EL (cell line): ENCODE results near the gene KIZ.

Experiments used
- DNase-seq: peaks from one replicate; pipeline ENCODE4 v3.0.0-alpha.2; 2016

Gene KIZ

GRCh38 chr20:21179757-21180156 is 53.9 kb downstream of the KIZ start:
- DNase-seq, result peak; percentile 14

GRCh38 chr20:21180248-21180647 is 54.4 kb downstream of the KIZ start:
- DNase-seq, result no peak

- no peak for DNase-seq
Observed at GRCh38 chr20:21181028-21181427, 55.1 kb downstream of the KIZ start.

GRCh38 chr20:21182832-21183563 is 57.1 kb downstream of the KIZ start:
- peak; percentile 95 for DNase-seq

- DNase-seq, result peak; percentile 67
Observed at GRCh38 chr20:21183722-21184121, 57.8 kb downstream of the KIZ start.

- DNase-seq, result peak; percentile 41
Observed at GRCh38 chr20:21184819-21185218, 58.9 kb downstream of the KIZ start.

- DNase-seq, result no peak
Observed at GRCh38 chr20:21185849-21186248, 60.0 kb downstream of the KIZ start.

- no peak for DNase-seq
Observed at GRCh38 chr20:21189761-21190523, 64.1 kb downstream of the KIZ start.

- DNase-seq, result no peak
Observed at GRCh38 chr20:21190869-21191268, 65.0 kb downstream of the KIZ start.

GRCh38 chr20:21191839-21192238 is 66.0 kb downstream of the KIZ start:
- no peak for DNase-seq

GRCh38 chr20:21202259-21202658 is 76.4 kb downstream of the KIZ start:
- DNase-seq, result peak; percentile 23

- DNase-seq, result no peak
Observed at GRCh38 chr20:21203088-21203656, 77.3 kb downstream of the KIZ start.

- DNase-seq, result no peak
Observed at GRCh38 chr20:21206584-21206983, 80.7 kb downstream of the KIZ start.

- DNase-seq, result no peak
Observed at GRCh38 chr20:21208999-21209398, 83.1 kb downstream of the KIZ start.

- no peak for DNase-seq
Observed at GRCh38 chr20:21209668-21210067, 83.8 kb downstream of the KIZ start.

GRCh38 chr20:21213691-21214090 is 87.8 kb downstream of the KIZ start:
- DNase-seq, result no peak

- no peak for DNase-seq
Observed at GRCh38 chr20:21214431-21214830, 88.5 kb downstream of the KIZ start.

- DNase-seq, result no peak
Observed at GRCh38 chr20:21219686-21220085, 93.8 kb downstream of the KIZ start.

GRCh38 chr20:21224217-21224616 is 98.3 kb downstream of the KIZ start:
- DNase-seq, result no peak

- no peak for DNase-seq
Observed at GRCh38 chr20:21225215-21225947, 99.5 kb downstream of the KIZ start.

GRCh38 chr20:21228511-21228910 is 102.6 kb downstream of the KIZ start:
- no peak for DNase-seq

- peak; percentile 42 for DNase-seq
Observed at GRCh38 chr20:21229163-21229562, 103.3 kb downstream of the KIZ start.

- DNase-seq, result no peak
Observed at GRCh38 chr20:21230220-21230619, 104.3 kb downstream of the KIZ start.
